Right ventricle myocardium inferior (tissue), 1 donor: ENCODE measurements around the gene CEP76. TPM values are rescaled to one million over a fixed set of nuclear protein-coding genes. Genes with fewer than 3 reads are reported as not detected.
A peak's percentile ranks its signal among the peaks of the same experiment; 100 is the strongest.
"Not testable (repeated sequence)": the region's sequence is repeated elsewhere in the genome, so short reads cannot be mapped to it uniquely, and the experiment has no call there.

Experiments
- ATAC-seq: fragments of 200-7000 bp; cut with Tn5 transposase; one replicate; pipeline ENCODE4 v1.9.1; 2020; ENCODE audit warnings: mild to moderate bottlenecking, moderate library complexity
- DNase-seq: peaks from one replicate; pipeline ENCODE4 v3.0.0; 2021; ENCODE audit errors: missing footprints
- intact Hi-C: fragments of 100-400 bp; cut with DNase I; formaldehyde crosslinking; loops from one replicate; pipeline ENCODE4 v1.11.0; 2022
- total RNA-seq: library from RNA; stranded (reverse); fragmentation: NEBNext Ultra II Directional; extraction: Animal tissue kit (Norgen Biotek cat#: 25700); gene quantifications from one replicate; pipeline ENCODE4 v1.2.1, GENCODE V29; 2021
- donor health status: DM: no; HTN: yes; CAD: no; lungs with severe emphysema.

The CEP76 gene
- total RNA-seq, 1 donor from 2014 or later: 3.4 TPM

DNA sequence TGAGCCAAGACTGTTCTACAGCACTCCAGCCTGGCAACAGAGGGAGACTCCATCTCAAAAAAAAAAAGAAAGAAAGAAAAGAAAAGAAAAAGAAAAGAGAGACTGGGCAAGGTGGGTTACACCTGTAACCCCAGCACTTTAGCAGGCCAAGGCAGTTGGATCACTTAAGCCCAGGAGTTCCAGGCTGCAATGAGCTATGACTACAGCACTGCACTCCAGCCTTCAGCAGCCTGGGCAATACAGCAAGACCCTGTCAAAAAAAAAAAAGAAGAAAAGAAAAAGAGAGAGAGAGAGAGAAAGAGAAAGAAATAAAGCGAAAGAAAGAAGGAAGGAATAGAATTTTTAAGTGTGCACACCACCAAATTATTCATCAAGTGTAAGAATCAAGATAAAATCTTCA, 47.6 kb downstream of the CEP76 start:
- no peak for ATAC-seq
- no peak for DNase-seq
- intact Hi-C loops: loop anchor here (5.0 to 10.0 kb wide), 4 partner anchors 58 to 380 kb away; partner anchors contain the start of gene PRELID3A

DNA sequence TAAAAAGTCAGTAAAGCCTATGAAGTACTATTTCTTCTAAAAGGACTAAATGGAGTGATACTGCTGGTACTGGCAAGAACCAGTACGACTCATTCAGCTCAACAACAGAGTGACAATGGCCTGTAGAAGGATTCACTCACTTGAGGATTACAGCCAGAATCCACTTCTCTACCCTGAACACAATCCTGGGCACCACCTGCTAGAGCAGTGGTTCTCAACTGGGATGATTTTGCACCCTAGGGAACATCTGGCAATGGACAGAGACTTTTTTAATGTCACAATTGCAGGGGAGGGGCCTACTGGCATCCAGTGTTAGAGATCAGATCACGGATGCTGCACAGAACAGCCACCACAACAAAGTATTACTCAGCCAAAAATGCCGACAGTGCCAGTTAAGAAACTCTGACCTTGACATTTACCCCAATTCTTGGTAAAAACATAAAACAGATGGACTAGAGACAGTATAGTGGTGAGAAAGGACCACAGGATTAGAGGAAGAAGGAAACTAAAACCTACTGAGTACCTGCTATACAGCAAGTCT, 49.6 kb downstream of the CEP76 start:
- ATAC-seq: no peak
- intact Hi-C loops: loop anchor here (10.0 kb wide), 1 partner anchor 378 kb away; no protein-coding TSS in a partner anchor

DNA sequence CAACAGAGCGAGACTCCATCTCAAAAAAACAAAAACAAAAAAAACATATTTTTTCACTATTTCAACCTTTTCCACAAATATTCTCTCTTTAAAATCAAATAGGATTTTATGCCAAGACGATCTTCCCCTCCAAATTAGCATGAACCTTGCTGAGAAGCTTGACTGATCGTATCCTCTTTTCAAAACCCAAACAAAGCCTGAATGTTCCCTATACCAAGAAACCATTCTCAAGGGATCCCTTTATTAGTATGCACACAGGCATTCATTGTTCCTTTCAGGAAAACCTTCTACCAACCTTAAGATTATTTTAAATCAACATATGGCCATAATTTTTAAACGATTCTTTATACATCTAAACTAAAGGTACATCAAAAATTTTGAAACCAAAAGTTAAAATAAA, 50.9 kb downstream of the CEP76 start:
- intact Hi-C loops: loop anchor here (10.0 kb wide), 1 partner anchor 377 kb away; no protein-coding TSS in a partner anchor
- ATAC-seq (no peak), DNase-seq (no peak)

More for the DNA sequence above, 49.6 kb downstream of the CEP76 start:
- DNase-seq: no peak

DNA sequence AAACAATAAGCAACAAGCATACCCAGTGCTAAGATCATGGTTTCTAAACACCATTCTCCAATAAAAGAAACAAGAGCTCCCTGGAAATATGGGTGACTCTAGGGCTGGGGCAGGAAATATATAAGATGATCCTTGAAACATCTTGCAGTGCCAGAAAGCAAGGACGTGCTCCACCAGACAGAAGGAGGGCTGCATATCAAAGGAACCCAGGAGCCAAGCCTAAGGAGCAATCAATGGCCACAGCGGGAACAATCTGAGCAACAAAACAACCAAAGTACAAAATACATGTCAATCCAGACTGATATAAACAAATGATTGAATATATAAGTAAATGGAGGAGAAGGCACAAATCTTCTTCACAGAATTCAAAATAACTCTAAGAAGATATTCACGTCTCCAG, 54.8 kb downstream of the CEP76 start:
- no peak for DNase-seq
- no peak for ATAC-seq
- intact Hi-C loops: no loop called here

DNA sequence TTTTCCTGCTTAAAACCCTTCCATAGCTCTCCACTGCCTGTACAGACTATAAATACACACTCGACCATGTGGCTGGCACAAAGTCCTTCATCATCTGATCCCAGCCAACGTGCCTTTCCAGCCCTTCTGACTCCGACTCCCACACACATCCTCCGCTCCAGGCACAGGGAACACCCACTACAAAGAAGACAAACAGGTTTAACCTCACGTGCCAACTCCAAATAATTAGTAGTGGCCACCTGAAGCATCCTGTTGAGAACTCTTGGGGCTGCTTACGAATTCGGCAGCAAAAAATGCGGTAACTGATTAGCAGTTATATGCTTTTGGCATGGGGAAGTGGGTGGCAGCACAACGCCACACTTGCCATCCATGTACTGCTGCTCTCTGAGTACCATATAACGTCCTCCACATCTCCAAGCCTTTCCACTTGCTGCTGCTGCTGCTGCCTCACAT, 56.7 kb downstream of the CEP76 start:
- intact Hi-C loops: no loop called here
- DNase-seq: no peak
- peak; percentile 92 for ATAC-seq

DNA sequence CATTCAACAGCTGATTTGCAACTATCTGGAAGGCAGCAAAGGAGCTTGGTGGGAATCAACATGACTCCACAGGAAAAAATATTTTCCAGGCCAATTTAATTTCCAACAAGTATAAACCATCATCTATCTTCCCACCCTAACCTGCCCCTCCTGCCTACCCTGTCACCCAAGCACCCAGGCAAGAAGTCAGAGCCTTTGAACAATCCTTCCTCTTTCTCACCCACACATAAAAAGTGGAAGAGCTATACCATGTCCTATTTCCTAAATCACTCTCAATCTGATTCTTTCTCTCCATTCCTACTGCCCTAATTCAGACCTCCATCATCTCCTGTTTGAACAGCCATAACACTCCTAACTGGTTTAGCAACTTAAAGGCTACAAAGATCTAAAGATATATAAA, 57.3 kb downstream of the CEP76 start:
- DNase-seq (no peak), ATAC-seq (peak; percentile 2)
- intact Hi-C loops: no loop called here

DNA sequence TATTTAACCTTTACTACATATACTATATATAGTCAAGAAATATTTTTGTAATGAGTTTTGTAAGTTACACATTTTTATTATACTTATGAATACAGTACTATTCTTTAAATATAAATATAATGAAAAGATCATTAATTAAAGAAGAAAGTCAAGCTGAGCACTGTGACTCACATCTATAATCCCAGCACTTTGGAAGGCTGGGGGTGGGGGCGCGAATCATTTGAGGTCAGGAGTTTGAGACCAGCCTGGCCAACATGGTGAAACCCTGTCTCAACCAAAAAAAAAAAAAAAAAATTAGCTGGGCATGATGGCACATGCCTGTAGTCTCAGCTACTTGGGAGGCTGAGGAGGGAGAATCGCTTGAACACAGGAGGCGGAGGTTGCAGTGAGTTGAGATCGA, 58.8 kb downstream of the CEP76 start:
- intact Hi-C loops, DNase-seq, ATAC-seq: not testable (repeated sequence)

DNA sequence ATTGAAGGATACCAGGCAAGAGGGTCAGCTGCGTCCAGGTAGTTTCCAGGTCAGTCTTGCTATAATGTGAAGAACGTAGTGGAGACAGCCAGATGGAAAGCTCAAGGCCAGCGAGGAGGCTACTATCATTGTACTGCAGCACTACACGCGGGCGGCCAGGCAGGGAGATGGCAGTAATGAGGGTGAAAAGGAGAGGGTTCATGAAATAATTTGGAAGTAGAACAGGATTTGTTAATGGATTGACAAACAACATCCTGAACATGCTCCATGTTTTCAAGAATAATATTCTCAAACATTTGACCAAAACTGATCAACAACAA, 61.7 kb downstream of the CEP76 start:
- no peak for DNase-seq

DNA sequence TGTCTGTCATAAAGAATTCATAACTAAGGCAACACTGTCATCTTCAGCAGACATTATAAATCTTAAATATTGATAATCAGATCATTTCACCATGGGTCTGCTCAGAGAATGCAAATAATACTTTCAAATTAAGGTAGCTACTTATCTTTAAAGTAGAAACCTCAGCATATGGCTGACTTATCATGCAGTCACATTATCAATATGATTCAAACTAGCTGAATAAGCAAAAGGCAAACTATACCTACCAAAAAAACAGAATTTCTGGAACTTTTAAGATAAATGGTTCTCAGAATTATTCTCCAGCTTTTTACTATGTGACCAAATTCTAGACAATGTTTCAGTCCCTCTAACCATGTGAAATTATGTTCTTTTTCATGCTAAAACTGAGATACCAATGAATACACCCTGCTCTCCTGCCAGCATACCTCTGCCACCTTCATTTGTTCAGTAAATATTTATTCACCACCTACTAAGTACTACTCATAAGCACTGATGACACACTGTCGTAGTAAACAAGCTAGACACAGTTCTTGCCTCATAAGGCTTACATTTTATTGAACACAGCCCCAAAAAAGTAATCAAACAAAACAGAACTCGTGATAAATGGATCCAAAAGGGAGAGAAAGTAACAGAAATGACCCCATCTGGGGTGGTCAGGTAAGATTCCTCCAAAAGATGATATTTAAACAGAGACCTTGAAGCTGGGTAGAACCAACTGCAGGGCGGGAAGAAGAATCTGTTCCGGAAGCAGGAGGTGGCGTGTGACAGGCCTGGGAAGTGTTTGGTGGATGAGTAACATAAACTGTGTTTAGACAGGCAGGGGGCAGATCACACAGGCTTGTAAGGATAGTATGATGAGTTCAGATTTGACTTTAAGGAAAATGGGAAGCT, 62.3 kb downstream of the CEP76 start:
- no peak for DNase-seq
- ATAC-seq: peak; percentile 62
- intact Hi-C loops: no loop called here

More for the DNA sequence above, 61.7 kb downstream of the CEP76 start:
- ATAC-seq: peak; percentile 6
- intact Hi-C loops: no loop called here

DNA sequence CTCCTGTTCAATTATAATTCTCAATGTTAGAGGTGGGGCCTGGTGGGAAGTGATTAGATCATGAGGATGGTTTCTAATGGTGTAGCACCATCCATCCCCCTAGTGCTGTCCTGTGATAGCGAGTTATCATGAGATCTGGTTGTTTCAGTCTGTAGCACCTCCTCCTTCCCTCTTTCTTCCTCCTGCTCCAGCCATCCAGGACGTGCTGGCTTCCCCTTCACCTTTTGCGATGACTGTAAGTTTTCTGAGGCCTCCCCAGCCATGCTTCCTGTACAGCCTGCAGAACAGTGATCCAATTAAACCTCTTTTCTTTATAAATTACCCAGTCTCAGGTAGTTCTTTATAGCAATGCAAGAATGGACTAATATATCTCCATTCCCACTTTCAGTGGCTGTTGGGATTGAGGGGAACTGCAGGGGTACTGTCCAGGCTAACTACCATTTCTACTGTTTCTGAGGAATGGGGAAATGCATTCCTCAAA, 63.8 kb downstream of the CEP76 start:
- ATAC-seq: no peak
- DNase-seq: no peak
- intact Hi-C loops: no loop called here

DNA sequence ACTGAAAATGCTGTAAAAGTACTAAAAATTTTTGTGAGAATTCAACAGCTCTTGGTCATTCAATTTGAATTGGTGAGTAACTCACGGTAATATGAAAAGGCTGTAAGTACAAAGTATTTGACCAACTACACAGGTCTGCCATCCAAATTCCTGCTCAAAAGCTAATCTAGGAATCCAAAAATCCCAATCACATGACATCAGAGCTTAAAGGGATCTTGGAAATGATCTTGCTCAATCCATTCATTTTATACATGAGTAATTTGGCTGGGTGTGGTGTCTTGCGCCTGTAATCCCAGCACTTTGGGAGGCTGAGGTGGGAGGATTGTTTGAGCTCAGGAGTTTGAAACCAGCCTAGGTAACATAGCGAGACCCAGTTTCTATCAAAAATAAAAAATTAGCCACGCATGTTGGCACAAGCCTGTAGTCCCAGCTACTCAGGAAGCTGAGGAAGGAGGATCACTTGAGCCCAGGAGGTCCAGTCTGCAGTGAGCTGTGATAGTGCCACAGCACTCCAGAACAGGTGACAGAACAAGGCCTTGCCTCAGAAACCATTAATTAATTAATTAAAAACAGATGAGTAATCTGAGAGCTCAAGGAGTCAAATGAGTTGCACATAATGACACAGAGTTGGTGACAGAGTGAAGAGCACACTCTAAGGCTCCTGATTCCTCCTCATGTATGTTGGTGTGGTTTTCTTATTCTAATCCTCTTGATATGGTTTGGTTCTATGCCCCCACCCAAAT, 64.5 kb downstream of the CEP76 start:
- intact Hi-C loops: no loop called here
- no peak for ATAC-seq
- DNase-seq: no peak

DNA sequence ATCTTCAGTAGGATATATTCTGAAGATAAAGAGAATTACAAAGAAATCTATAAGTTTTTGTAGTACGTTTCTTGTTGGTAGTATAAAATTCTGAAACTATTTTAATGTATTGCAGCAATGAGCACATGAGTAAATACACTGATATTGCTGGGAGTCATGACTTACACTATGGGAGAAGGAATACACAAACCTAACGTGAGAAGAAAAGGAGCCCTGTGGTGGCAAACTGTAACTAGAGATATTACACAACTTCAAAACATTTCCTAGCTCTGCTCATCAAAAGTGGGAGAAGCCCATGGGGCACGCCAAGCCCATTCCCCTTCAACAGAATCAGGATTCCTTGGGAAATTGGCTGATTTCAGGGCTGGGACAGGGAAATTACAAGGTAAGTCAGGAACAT, 65.1 kb downstream of the CEP76 start:
- DNase-seq (no peak), ATAC-seq (no peak)
- intact Hi-C loops: no loop called here

DNA sequence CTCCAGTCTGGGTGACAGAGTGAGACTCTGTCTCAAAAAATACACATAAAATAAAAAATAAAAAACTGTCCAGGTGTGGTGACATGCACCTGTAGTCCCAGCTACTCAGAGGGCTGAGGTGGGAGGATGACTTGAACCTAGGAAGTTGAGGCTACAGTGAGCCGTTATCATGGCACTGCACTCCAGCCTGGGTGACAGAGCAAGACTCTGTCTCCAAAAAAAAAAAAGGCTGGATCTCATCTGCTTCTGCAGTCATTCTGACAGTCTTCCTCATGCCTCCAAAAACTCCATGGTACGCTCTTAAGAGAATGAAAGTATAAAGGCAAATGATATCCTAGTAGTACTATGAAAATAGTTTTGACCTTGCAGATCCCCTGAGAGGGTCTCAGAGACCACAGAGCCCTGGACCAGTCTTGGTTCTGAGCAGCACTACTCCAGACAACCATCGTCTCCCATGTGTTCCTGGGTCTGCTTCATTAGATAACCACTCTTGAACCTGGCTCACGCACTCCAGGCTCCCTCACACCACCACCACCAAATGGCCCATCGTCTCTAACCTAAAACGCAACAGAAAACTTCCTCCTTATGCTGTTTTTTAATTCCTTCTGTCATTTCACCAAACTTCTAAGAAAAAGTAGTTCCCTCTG, 70.6 kb downstream of the CEP76 start:
- intact Hi-C loops: no loop called here
- ATAC-seq: no peak

DNA sequence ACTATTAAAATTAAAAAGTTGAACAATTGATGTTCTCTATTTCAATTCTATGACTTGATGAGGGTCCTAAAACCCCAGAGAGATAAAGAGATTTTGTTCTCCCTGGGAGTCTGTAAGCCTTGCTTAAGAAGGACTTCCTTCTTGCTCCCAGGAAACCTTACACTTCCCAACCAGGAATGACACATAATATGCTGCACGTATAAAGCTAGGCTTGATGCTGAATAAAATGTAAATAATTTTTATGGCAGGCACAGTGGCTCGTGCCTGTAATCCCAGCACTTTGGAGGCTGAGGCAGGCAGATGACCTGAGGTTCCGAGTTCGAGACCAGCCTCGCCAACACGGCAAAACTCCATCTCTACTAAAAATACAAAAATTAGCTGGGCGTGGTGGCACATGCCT, 72.4 kb downstream of the CEP76 start:
- intact Hi-C loops: no loop called here
- ATAC-seq (no peak), DNase-seq (no peak)

More for the DNA sequence above, 70.6 kb downstream of the CEP76 start:
- no peak for DNase-seq

DNA sequence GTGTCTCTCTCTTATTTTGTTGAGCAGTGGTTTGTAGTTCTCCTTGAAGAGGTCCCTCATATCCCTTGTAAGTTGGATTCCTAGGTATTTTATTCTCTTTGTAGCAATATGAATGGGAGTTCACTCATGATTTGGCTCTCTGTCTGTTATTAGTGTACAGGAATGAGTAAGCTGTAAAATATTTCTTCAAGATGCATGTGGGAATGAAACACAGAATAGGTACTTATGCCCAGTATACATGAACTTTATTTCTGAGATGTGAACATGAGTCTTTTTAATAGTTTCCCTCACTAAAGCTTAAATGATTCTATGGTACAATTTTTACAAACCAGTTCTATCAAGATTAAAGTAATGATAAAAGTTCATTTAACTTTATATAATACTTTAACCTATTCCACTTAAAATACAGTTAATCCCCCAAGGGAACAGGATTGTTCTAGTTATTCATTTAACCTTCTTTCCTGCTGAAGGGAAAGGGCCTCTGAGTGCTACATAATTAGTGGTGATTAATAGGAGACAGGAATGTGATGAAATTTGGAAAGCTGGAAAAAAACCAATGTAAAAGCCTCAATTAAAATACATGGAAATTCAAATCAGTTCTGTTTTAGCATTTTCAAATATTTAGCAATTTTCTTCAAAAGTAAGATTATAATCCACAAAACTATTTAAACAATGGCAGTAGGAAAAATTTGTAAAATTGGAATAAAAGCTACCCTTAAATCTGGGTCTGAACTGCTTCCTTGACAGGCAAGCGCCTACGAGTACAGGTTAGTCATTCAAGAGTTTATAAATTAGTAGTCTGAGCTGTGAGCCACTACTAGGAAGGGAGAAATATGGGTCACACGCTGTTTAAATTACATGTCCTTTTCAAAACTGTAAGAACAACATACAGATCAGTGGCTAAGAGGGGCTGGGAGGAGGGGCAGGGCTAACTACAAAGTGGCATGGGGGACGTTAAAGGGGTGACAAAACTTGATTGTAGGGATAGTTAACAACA, 73.5 kb downstream of the CEP76 start:
- intact Hi-C loops: no loop called here
- no peak for ATAC-seq
- DNase-seq: no peak

DNA sequence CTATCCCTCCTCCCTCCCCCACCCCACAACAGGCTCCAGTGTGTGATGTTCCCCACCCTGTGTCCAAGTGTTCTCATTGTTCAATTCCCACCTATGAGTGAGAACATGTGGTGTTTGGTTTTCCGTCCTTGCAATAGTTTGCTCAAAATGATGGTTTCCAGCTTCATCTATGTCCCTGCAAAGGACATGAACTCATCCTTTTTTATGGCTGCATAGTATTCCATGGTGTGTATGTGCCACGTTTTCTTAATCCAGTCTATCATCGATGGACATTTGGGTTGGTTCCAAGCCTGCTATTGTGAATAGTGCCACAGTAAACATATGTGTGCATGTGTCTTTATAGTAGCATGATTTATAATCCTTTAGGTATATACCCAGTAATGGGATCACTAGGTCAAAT, 75.3 kb downstream of the CEP76 start:
- intact Hi-C loops, DNase-seq, ATAC-seq: not testable (repeated sequence)

DNA sequence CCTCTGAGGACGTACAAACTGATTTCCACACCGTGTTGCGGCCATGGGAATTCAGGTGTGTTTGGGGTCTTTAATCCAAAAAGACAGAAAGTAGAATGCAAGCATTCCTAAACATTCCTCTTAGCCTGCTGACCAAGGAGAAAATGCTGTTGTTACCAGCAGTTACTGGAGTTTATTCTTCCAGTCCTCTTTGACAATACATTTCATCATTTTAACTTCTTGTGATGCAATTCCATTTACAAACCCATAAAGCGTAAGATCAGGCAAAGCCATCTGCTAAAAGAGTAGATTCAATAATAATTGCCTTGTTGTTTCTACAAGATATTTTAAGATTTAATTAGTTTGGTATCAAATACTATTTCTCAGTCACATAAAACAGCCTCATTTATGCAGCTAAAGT, 77.3 kb downstream of the CEP76 start:
- ATAC-seq (no peak), DNase-seq (no peak)
- intact Hi-C loops: no loop called here
